Kidney (tissue), 14 donors: Measurements from ENCODE around the gene STRIT1. TPM values are rescaled to one million over a fixed set of nuclear protein-coding genes. Genes with fewer than 3 reads are reported as not detected.

Experiments
- DNase-seq, 5 donors: peaks; one replicate each; pipeline ENCODE4 v3.0.0-alpha.2; 2013 to 2020
- FAIRE-seq: peaks from 2 replicates; lab custom pipeline; 2012; peaks lifted over from hg19 to GRCh38; lab: Jason Lieb, UNC
- H3K27ac ChIP-seq, 2 donors: one replicate each; pipeline ENCODE4 v1.7.0; 2013; ENCODE audit warnings: low read depth in 2 of 2, low read length in 2 of 2, inconsistent platforms in 1 of 2
- H3K27me3 ChIP-seq: one replicate; pipeline ENCODE4 v1.7.1; 2013; ENCODE audit warnings: low read length, inconsistent platforms; ENCODE audit not compliant: control insufficient read depth, insufficient read depth
- H3K36me3 ChIP-seq, 3 donors: one replicate each; pipeline versions ENCODE4 v1.7.0 to v1.7.1; 2013; ENCODE audit warnings: low read length in 3 of 3, control low read depth in 1 of 3, inconsistent platforms in 1 of 3; ENCODE audit not compliant: insufficient read depth in 3 of 3, control insufficient read depth in 2 of 3
- H3K4me1 ChIP-seq, 3 donors: one replicate each; pipeline versions ENCODE4 v1.7.0 to v1.7.1; 2013; ENCODE audit warnings: low read length in 3 of 3, inconsistent platforms in 1 of 3, low read depth in 1 of 3; ENCODE audit not compliant: control insufficient read depth in 2 of 3, insufficient read depth in 2 of 3
- H3K4me3 ChIP-seq, 3 donors: one replicate each; pipeline versions ENCODE4 v1.7.0 to v1.8.1; 2013; ENCODE audit warnings: low read length in 3 of 3, control low read depth in 1 of 3, inconsistent platforms in 1 of 3
- H3K9ac ChIP-seq, 3 donors: one replicate each; pipeline versions ENCODE4 v1.7.0 to v1.7.1; 2013; ENCODE audit warnings: low read length in 3 of 3, control low read depth in 1 of 3, inconsistent platforms in 1 of 3
- H3K9me3 ChIP-seq, 3 donors: one replicate each; pipeline versions ENCODE4 v1.7.0 to v1.7.1; 2013; ENCODE audit warnings: low read length in 3 of 3, control low read depth in 1 of 3, inconsistent platforms in 1 of 3; ENCODE audit not compliant: control insufficient read depth in 2 of 3, insufficient read depth in 1 of 3
- CTCF ChIP-seq: IDR thresholded peaks from 3 replicates; pipeline ENCODE4 v1.5.1; 2012; ENCODE audit warnings: mild to moderate bottlenecking, moderate library complexity, borderline replicate concordance; ENCODE audit not compliant: insufficient read depth; ENCODE audit errors: extremely low read depth
- intact Hi-C: fragments of 100-400 bp; cut with DNase I; formaldehyde crosslinking; loops from one replicate; pipeline ENCODE4 v1.11.1; 2022
- polyA plus RNA-seq: library from polyadenylated mRNA; stranded (reverse); fragments of 350-450 nt; fragmentation: Illumina TruSeq; extraction: RNeasy Lipid Tissue Mini Kit (QIAGEN cat#74804); gene quantifications from one replicate; pipeline ENCODE4 v1.2.3, GENCODE V29; 2014; ENCODE audit warnings: low read depth, low replicate concordance; ENCODE audit not compliant: insufficient read depth
- total RNA-seq: library from RNA; stranded (reverse); fragmentation: NEBNext Ultra II Directional; extraction: Animal tissue kit (Norgen Biotek cat#: 25700); gene quantifications from one replicate; pipeline ENCODE4 v1.2.1, GENCODE V29; 2021
- donor health status: control.
- donor health status: control.
- donor health status: control.
- donor health status: control.
- donor health status: control.
- donor health status: DM: yes; HTN: yes; CAD: no.
- donor health status: Normal renal cell carcinoma (clear cell type).

The STRIT1 gene
- total and polyA plus RNA-seq, 2 donors from 2014 or later: 1.8 TPM; not detected in 1

GRCh38 chr3:155325263-155325835 lies 31.9 kb upstream of the STRIT1 start:
- Histone ChIP-seq H3K27me3 (no peaks in the 10 kb centered on the region), H3K4me3 (peak overlapping the region in 1 of 3 donors; percentile 34), H3K27ac (no peak overlapping the region), H3K4me1 (peaks cover 0 to 4% (median 2%) of the 10 kb centered on the region in 3 donors), H3K9ac (no peak overlapping the region), H3K9me3 (no peaks in the 10 kb centered on the region), H3K36me3 (no peaks in the 10 kb centered on the region)
- no peak for FAIRE-seq
- no peak for TF ChIP-seq CTCF
- intact Hi-C loops: no loop called here
- DNase-seq: peak in 1 of 5 donors; percentile 14

GRCh38 chr3:155323063-155323666 lies 29.7 kb upstream of the STRIT1 start:
- peak in 3 of 5 donors; percentile 65 to 93 (median 86) for DNase-seq
- no peaks in the 10 kb centered on the region for H3K27me3 ChIP-seq
- no peak overlapping the region for H3K27ac ChIP-seq
- H3K9ac ChIP-seq: no peak overlapping the region
- no peaks in the 10 kb centered on the region for H3K9me3 ChIP-seq
- intact Hi-C loops: no loop called here
- no peak overlapping the region for H3K4me3 ChIP-seq
- FAIRE-seq: peak; percentile 85
- H3K4me1 ChIP-seq: peaks cover 0 to 4% (median 2%) of the 10 kb centered on the region in 3 donors
- H3K36me3 ChIP-seq: no peaks in the 10 kb centered on the region
- TF ChIP-seq CTCF: peak; percentile 68

- TF ChIP-seq CTCF: no peak
- DNase-seq: peak in 2 of 5 donors; percentile 29 to 32
Measured at GRCh38 chr3:155321418-155321817, 27.9 kb upstream of the STRIT1 start.

More at GRCh38 chr3:155321418-155321817, 27.9 kb upstream of the STRIT1 start:
- no peaks in the 10 kb centered on the region for H3K27me3 ChIP-seq
- H3K36me3 ChIP-seq: no peaks in the 10 kb centered on the region
- no peak overlapping the region for H3K27ac ChIP-seq
- intact Hi-C loops: no loop called here
- no peak overlapping the region for H3K9ac ChIP-seq
- no peaks in the 10 kb centered on the region for H3K9me3 ChIP-seq
- no peak overlapping the region for H3K4me3 ChIP-seq
- H3K4me1 ChIP-seq: peaks cover 0 to 4% (median 2%) of the 10 kb centered on the region in 3 donors
- FAIRE-seq: no peak
